ENCODE data around the gene TEAD1. TPM values are rescaled to one million over a fixed set of nuclear protein-coding genes. Genes with fewer than 3 reads are reported as not detected.

The TEAD1 gene
- total and polyA plus RNA-seq, 2 experiments from 2014 or later, result 24.5 to 103 TPM

DNA sequence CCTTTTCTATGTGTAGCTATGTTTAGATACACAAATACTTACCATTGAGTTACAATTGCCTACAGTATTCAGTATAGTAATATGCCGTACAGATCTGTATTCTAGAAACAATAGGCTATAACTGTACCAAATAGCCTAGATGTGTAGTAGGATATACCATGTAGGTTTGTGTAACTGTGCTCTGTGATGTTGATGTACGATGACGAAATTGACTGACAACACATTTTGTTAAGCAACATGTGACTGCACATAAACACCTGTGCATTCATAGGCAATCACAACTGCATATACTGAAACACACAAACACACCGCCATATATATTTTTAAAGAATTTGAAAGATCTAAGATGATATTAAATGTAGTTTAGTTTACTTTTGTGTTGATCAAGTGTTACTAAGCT, 60.4 kb downstream of the TEAD1 start:
- Histone ChIP-seq H3K4me3 (no peak overlapping the region), H3K4me2 (no peak overlapping the region), H3K27me3 (ENCODE audit: insufficient read depth) (no peaks in the 10 kb centered on the region), H2AFZ (no peak overlapping the region), H3K27ac (ENCODE audit: low read depth) (0 out of 2 replicates have a peak overlapping the region, but pooled peaks have one; percentile 8), H4K20me1 (replicated peaks; ENCODE audit: insufficient read depth) (peaks cover 55% of the 10 kb centered on the region), H3K9me2 (ENCODE audit: insufficient read depth) (no peaks in the 10 kb centered on the region), H3K79me2 (replicated peaks; ENCODE audit: insufficient read depth) (peaks cover 100% of the 10 kb centered on the region), H3K36me3 (ENCODE audit: insufficient read depth) (no peaks in the 10 kb centered on the region), H3K4me1 (ENCODE audit: insufficient read depth) (peaks cover 42% of the 10 kb centered on the region), H3F3A (replicated peaks; ENCODE audit: low read depth) (no peaks in the 10 kb centered on the region)
- H3K27me3 Mint-ChIP-seq (ENCODE audit: insufficient read depth, low read depth, poor library complexity), result peaks cover 4% of the 10 kb centered on the region
- H3K4me1 Mint-ChIP-seq, result peaks cover 47% of the 10 kb centered on the region
- DNase-seq (ENCODE audit: low spot score) (no peak), ATAC-seq (no peak)
- no peak overlapping the region for H3K4me3 Mint-ChIP-seq
- H3K27ac Mint-ChIP-seq, result no peak overlapping the region
- H3K9me3 Mint-ChIP-seq, result no peaks in the 10 kb centered on the region
- no peak for TF ChIP-seq NANOG (IDR thresholded peaks at IDR 0.05; ENCODE audit: borderline replicate concordance)
- no peak for TF ChIP-seq POLR2AphosphoS5 (IDR thresholded peaks at IDR 0.05; ENCODE audit: low read depth)
- no peak for TF ChIP-seq JUNB (IDR thresholded peaks at IDR 0.05; ENCODE audit: unreplicated experiment)
- TF ChIP-seq, protein P1, sequence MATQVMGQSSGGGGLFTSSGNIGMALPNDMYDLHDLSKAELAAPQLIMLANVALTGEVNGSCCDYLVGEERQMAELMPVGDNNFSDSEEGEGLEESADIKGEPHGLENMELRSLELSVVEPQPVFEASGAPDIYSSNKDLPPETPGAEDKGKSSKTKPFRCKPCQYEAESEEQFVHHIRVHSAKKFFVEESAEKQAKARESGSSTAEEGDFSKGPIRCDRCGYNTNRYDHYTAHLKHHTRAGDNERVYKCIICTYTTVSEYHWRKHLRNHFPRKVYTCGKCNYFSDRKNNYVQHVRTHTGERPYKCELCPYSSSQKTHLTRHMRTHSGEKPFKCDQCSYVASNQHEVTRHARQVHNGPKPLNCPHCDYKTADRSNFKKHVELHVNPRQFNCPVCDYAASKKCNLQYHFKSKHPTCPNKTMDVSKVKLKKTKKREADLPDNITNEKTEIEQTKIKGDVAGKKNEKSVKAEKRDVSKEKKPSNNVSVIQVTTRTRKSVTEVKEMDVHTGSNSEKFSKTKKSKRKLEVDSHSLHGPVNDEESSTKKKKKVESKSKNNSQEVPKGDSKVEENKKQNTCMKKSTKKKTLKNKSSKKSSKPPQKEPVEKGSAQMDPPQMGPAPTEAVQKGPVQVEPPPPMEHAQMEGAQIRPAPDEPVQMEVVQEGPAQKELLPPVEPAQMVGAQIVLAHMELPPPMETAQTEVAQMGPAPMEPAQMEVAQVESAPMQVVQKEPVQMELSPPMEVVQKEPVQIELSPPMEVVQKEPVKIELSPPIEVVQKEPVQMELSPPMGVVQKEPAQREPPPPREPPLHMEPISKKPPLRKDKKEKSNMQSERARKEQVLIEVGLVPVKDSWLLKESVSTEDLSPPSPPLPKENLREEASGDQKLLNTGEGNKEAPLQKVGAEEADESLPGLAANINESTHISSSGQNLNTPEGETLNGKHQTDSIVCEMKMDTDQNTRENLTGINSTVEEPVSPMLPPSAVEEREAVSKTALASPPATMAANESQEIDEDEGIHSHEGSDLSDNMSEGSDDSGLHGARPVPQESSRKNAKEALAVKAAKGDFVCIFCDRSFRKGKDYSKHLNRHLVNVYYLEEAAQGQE (IDR thresholded peaks at IDR 0.05; ENCODE audit: unreplicated experiment), result no peak
- TF ChIP-seq CREB1 (CRISPR knock-in tag; IDR thresholded peaks at IDR 0.05; ENCODE audit: low read depth), result no peak
- TF ChIP-seq ZNF114 (CRISPR knock-in tag; IDR thresholded peaks at IDR 0.05), result no peak
- TF ChIP-seq, protein P2, sequence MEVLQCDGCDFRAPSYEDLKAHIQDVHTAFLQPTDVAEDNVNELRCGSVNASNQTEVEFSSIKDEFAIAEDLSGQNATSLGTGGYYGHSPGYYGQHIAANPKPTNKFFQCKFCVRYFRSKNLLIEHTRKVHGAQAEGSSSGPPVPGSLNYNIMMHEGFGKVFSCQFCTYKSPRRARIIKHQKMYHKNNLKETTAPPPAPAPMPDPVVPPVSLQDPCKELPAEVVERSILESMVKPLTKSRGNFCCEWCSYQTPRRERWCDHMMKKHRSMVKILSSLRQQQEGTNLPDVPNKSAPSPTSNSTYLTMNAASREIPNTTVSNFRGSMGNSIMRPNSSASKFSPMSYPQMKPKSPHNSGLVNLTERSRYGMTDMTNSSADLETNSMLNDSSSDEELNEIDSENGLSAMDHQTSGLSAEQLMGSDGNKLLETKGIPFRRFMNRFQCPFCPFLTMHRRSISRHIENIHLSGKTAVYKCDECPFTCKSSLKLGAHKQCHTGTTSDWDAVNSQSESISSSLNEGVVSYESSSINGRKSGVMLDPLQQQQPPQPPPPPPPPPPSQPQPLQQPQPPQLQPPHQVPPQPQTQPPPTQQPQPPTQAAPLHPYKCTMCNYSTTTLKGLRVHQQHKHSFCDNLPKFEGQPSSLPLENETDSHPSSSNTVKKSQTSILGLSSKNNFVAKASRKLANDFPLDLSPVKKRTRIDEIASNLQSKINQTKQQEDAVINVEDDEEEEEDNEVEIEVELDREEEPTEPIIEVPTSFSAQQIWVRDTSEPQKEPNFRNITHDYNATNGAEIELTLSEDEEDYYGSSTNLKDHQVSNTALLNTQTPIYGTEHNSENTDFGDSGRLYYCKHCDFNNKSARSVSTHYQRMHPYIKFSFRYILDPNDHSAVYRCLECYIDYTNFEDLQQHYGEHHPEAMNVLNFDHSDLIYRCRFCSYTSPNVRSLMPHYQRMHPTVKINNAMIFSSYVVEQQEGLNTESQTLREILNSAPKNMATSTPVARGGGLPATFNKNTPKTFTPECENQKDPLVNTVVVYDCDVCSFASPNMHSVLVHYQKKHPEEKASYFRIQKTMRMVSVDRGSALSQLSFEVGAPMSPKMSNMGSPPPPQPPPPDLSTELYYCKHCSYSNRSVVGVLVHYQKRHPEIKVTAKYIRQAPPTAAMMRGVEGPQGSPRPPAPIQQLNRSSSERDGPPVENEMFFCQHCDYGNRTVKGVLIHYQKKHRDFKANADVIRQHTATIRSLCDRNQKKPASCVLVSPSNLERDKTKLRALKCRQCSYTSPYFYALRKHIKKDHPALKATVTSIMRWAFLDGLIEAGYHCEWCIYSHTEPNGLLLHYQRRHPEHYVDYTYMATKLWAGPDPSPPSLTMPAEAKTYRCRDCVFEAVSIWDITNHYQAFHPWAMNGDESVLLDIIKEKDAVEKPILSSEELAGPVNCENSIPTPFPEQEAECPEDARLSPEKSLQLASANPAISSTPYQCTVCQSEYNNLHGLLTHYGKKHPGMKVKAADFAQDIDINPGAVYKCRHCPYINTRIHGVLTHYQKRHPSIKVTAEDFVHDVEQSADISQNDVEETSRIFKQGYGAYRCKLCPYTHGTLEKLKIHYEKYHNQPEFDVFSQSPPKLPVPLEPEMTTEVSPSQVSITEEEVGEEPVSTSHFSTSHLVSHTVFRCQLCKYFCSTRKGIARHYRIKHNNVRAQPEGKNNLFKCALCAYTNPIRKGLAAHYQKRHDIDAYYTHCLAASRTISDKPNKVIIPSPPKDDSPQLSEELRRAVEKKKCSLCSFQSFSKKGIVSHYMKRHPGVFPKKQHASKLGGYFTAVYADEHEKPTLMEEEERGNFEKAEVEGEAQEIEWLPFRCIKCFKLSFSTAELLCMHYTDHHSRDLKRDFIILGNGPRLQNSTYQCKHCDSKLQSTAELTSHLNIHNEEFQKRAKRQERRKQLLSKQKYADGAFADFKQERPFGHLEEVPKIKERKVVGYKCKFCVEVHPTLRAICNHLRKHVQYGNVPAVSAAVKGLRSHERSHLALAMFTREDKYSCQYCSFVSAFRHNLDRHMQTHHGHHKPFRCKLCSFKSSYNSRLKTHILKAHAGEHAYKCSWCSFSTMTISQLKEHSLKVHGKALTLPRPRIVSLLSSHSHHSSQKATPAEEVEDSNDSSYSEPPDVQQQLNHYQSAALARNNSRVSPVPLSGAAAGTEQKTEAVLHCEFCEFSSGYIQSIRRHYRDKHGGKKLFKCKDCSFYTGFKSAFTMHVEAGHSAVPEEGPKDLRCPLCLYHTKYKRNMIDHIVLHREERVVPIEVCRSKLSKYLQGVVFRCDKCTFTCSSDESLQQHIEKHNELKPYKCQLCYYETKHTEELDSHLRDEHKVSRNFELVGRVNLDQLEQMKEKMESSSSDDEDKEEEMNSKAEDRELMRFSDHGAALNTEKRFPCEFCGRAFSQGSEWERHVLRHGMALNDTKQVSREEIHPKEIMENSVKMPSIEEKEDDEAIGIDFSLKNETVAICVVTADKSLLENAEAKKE (CRISPR knock-in tag; IDR thresholded peaks at IDR 0.05), result no peak
- TF ChIP-seq ZNF331 (CRISPR knock-in tag; IDR thresholded peaks at IDR 0.05; ENCODE audit: low read depth), result no peak
- no peak for TF ChIP-seq EZH2 (IDR thresholded peaks at IDR 0.05; ENCODE audit: low read depth, unreplicated experiment)
- no peak for TF ChIP-seq CTCF (conservative IDR thresholded peaks at IDR 0.05; ENCODE audit: low read depth in 2 of 2)
- TF ChIP-seq EZH2phosphoT487 (IDR thresholded peaks at IDR 0.05; ENCODE audit: unreplicated experiment), result no peak
- no peak for TF ChIP-seq STAT1 (IDR thresholded peaks at IDR 0.05; ENCODE audit: unreplicated experiment)
- TF ChIP-seq ETS1 (IDR thresholded peaks at IDR 0.05), result no peak
- H3K36me3 Mint-ChIP-seq (ENCODE audit: low read depth), result no peaks in the 10 kb centered on the region
